Measurements from ENCODE around the gene MYOM1.

MYOM1 gene

DNA sequence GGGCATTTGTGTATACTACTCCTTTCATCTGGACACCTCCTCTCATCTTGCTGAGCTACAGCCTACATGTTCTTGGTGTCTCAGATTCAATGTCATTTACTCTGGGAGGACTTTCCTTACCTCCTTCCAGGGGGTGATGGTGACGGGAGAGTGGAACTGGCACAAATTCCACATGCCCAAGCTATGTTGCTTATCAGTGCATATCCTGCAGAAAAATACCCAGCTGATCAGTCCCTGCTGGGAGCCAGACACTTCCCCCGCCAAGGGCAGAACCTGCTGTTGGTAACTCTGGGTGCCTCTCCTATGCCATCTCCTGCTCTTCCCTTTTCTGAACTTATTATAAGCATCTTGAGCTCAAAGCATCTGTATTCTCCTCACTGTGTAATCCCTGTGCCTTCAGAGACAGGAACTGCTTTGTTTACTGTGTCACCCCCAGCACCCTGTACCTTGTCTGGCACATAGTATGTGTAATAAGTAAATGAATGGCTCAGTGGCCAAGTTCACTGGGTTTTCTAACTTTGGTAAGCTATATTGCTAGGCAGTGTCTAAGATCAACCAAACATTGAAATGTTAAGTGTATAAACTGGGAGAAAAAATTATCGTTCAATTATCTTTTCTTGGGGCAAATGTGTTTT is 119.2 kb downstream of the MYOM1 start:
- Histone ChIP-seq H3K9ac (ENCODE audit: low read depth, low read length) (no peak overlapping the region), H3K9me3 (ENCODE audit: control insufficient read depth, insufficient read depth, low read length) (no peaks in the 10 kb centered on the region), H3K4me3 (ENCODE audit: low read depth, low read length) (no peak overlapping the region), H3K4me1 (ENCODE audit: control insufficient read depth, insufficient read depth, low read length) (no peaks in the 10 kb centered on the region), H3K27me3 (ENCODE audit: control insufficient read depth, insufficient read depth, low read length) (no peaks in the 10 kb centered on the region), H3K36me3 (ENCODE audit: control insufficient read depth, insufficient read depth, low read length) (no peaks in the 10 kb centered on the region)

DNA sequence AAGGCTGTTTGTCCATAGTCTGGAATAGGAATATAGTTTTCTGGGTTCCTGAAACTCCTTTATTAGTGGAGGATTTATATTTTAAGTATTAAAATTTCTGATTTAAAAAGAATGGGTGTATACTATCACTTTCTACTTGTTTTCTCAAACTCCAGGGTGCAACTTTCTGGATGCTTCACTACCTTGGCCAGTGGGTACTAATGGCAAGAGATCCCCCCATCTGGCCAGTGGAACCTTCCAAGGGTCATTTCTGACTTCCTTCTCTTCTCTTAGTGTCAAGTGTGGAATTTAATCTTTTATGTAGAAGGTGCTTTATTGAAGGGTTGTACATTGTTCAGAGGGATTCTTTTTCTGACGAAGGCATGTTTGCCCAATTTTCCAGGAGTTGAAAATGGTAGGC is 120.4 kb downstream of the MYOM1 start:
- no peaks in the 10 kb centered on the region for H3K27me3 ChIP-seq (ENCODE audit: control insufficient read depth, insufficient read depth, low read length)
- H3K4me1 ChIP-seq (ENCODE audit: control insufficient read depth, insufficient read depth, low read length), result no peaks in the 10 kb centered on the region
- H3K9me3 ChIP-seq (ENCODE audit: control insufficient read depth, insufficient read depth, low read length), result no peaks in the 10 kb centered on the region
- H3K36me3 ChIP-seq (ENCODE audit: control insufficient read depth, insufficient read depth, low read length), result no peaks in the 10 kb centered on the region
- no peak overlapping the region for H3K9ac ChIP-seq (ENCODE audit: low read depth, low read length)
- no peak overlapping the region for H3K4me3 ChIP-seq (ENCODE audit: low read depth, low read length)

DNA sequence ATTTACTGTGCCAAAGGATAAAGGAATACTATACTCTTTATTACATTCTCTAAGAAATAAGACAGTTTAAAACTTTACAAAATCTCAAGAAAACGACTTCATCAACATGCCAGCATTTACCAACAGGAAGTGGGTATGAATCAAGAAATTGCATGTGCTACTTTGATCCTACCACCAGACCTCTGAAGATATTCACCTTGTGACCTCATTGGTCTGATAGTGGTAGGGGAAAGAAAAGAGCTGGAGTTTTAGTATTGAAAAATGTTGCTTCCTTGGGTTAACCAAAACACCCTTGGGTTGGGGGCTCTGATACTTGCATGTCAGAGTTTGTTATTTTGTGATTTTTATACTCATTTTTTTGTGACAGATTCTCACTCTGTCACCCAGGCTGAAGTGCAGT is 122.7 kb downstream of the MYOM1 start:
- H3K4me1 ChIP-seq (ENCODE audit: control insufficient read depth, insufficient read depth, low read length), result no peaks in the 10 kb centered on the region

DNA sequence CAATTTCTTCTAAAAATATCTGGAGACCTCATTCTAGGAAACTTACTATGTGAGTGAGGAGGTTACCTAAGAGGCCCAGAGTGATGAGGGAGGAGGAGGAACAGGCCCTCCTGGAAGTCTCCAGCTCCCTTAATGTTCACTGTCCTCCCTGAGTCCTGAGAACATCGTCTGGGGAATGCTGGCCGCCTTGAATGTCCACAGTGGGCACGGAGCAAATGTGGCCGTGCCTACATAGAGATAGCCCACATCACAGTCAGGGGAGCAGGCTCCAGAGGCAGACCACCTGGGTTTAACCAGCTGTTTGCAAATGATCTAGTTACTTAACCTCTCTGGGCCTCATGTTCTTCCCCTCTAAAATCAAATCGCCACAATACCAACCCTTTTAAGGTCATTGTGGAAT is 123.8 kb downstream of the MYOM1 start:
- no peak overlapping the region for H3K9ac ChIP-seq (ENCODE audit: low read depth, low read length)
- no peaks in the 10 kb centered on the region for H3K9me3 ChIP-seq (ENCODE audit: control insufficient read depth, insufficient read depth, low read length)
- H3K36me3 ChIP-seq (ENCODE audit: control insufficient read depth, insufficient read depth, low read length), result no peaks in the 10 kb centered on the region
- H3K4me3 ChIP-seq (ENCODE audit: low read depth, low read length), result no peak overlapping the region
- H3K4me1 ChIP-seq (ENCODE audit: control insufficient read depth, insufficient read depth, low read length), result no peaks in the 10 kb centered on the region
- H3K27me3 ChIP-seq (ENCODE audit: control insufficient read depth, insufficient read depth, low read length), result no peaks in the 10 kb centered on the region

More for the DNA sequence above, 122.7 kb downstream of the MYOM1 start:
- H3K36me3 ChIP-seq (ENCODE audit: control insufficient read depth, insufficient read depth, low read length), result no peaks in the 10 kb centered on the region
- H3K9ac ChIP-seq (ENCODE audit: low read depth, low read length), result no peak overlapping the region
- no peak overlapping the region for H3K4me3 ChIP-seq (ENCODE audit: low read depth, low read length)
- H3K27me3 ChIP-seq (ENCODE audit: control insufficient read depth, insufficient read depth, low read length), result no peaks in the 10 kb centered on the region
- no peaks in the 10 kb centered on the region for H3K9me3 ChIP-seq (ENCODE audit: control insufficient read depth, insufficient read depth, low read length)

DNA sequence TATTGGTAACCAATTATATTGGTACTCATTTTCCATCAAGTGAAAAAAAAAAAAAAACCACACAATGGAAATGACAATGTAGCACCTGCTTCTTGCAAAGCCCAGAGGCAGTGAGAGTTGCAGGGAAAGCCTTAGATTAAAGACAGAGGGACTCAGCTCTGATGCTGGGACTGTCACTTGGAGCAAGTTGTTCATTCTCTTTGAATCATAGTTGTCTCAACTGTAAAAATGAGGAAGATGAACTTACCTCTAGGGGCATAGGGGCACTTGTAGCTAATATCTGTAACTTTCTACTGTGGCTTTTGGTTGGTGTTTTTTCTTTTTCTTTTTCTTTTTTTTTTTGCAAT is 125.5 kb downstream of the MYOM1 start:
- no peak overlapping the region for H3K4me3 ChIP-seq (ENCODE audit: low read depth, low read length)
- H3K36me3 ChIP-seq (ENCODE audit: control insufficient read depth, insufficient read depth, low read length), result no peaks in the 10 kb centered on the region
- no peak overlapping the region for H3K9ac ChIP-seq (ENCODE audit: low read depth, low read length)
- H3K27me3 ChIP-seq (ENCODE audit: control insufficient read depth, insufficient read depth, low read length), result no peaks in the 10 kb centered on the region
- no peaks in the 10 kb centered on the region for H3K9me3 ChIP-seq (ENCODE audit: control insufficient read depth, insufficient read depth, low read length)
- no peaks in the 10 kb centered on the region for H3K4me1 ChIP-seq (ENCODE audit: control insufficient read depth, insufficient read depth, low read length)

DNA sequence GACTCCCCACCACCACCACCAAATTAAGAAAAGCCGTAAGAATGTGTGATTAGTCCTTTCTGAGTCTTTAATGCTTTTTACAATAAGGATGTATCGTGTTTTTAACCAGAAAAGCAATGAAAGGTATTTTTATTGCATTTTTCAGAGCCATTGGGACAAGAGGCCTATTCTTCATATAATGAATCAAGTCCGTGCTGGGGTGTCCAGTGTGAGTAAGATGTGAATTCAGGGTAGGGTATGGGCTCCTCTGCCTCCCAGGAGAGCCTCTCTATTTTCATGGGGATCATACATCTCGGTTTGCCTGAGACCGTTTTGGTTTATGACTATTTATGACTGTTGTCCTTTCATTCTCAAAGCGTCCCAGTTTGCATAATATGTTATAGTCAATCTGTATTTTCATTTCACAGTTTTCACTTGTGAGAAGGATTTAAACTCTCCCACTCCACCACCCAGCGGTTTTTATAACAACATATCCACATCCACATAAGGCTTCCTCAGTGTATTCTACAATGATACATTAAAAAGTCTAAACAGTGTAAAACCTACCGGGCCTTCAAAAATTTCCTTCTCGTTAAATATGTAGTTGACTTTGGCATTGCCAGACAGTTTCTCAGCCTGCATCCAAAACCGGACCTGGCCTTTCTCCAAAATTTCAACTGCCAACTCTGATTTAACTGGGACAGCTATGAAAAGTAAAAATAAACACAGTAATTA is 126.0 kb downstream of the MYOM1 start:
- no peaks in the 10 kb centered on the region for H3K36me3 ChIP-seq (ENCODE audit: control insufficient read depth, insufficient read depth, low read length)
- no peak overlapping the region for H3K9ac ChIP-seq (ENCODE audit: low read depth, low read length)
- H3K4me1 ChIP-seq (ENCODE audit: control insufficient read depth, insufficient read depth, low read length), result no peaks in the 10 kb centered on the region
- H3K27me3 ChIP-seq (ENCODE audit: control insufficient read depth, insufficient read depth, low read length), result no peaks in the 10 kb centered on the region
- H3K9me3 ChIP-seq (ENCODE audit: control insufficient read depth, insufficient read depth, low read length), result no peaks in the 10 kb centered on the region
- H3K4me3 ChIP-seq (ENCODE audit: low read depth, low read length), result no peak overlapping the region

DNA sequence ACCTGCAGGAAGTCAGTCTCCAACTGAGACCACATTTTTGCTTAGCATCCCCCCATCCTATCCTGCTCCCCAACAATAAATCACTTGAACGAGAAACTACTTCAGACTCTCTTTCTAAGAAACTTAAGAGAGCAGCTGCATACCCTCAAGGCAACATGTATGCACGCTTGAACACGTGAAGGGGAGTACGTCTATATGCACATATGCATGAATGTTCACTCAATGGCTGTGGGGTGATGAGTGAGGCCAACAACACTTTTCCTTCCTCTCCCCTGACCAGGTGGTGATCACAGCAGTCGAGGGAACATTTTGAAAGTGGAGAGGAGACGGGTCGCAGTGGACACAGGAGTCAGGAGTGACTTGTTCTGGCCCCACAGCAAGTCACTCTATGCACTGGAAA is 127.0 kb downstream of the MYOM1 start:
- Histone ChIP-seq H3K27me3 (ENCODE audit: control insufficient read depth, insufficient read depth, low read length) (no peaks in the 10 kb centered on the region), H3K9ac (ENCODE audit: low read depth, low read length) (no peak overlapping the region), H3K4me3 (ENCODE audit: low read depth, low read length) (no peak overlapping the region)

DNA sequence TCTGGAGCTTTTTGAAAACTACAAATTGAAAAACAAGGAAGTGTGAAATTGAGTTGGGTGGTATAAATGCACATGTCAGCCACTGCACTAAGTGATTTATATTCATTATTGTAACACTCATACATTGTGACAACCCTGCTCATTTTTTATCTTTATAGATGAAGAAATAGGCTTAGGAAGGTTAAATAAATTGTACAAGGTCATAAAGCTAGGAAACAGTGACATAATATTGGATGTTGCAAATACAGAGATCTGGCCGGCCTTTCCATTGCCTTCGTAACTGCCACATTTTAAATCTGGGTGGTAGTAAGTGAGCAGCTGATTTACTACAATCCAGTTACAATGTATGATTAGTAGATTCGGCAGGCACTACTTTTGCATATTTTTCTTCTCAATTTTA is 130.2 kb downstream of the MYOM1 start:
- Histone ChIP-seq H3K27me3 (ENCODE audit: control insufficient read depth, insufficient read depth, low read length) (no peaks in the 10 kb centered on the region), H3K9me3 (ENCODE audit: control insufficient read depth, insufficient read depth, low read length) (no peaks in the 10 kb centered on the region), H3K4me3 (ENCODE audit: low read depth, low read length) (no peak overlapping the region), H3K4me1 (ENCODE audit: control insufficient read depth, insufficient read depth, low read length) (peaks cover 3% of the 10 kb centered on the region), H3K9ac (ENCODE audit: low read depth, low read length) (no peak overlapping the region), H3K36me3 (ENCODE audit: control insufficient read depth, insufficient read depth, low read length) (no peaks in the 10 kb centered on the region)

More for the DNA sequence above, 127.0 kb downstream of the MYOM1 start:
- H3K36me3 ChIP-seq (ENCODE audit: control insufficient read depth, insufficient read depth, low read length), result no peaks in the 10 kb centered on the region
- H3K4me1 ChIP-seq (ENCODE audit: control insufficient read depth, insufficient read depth, low read length), result peaks cover 3% of the 10 kb centered on the region
- no peaks in the 10 kb centered on the region for H3K9me3 ChIP-seq (ENCODE audit: control insufficient read depth, insufficient read depth, low read length)

DNA sequence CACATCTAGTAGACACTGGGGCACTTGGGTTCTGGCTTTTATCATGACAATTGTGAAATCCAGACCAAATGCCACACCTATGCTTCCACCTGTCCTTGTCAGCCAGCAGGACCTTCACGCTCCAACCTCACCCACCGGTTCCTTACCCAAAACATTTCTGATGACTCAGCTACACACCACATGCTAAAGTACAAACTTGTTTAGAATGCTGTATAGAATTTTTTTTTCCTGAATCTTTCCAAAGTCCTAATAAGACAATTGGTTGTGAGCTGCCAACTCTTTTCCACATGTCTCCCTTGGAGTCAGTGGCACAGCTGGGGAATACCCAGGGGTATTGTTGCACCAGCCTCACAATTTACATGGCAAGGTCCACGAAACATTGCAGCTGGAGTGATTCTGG is 131.3 kb downstream of the MYOM1 start:
- Histone ChIP-seq H3K9ac (ENCODE audit: low read depth, low read length) (no peak overlapping the region), H3K4me3 (ENCODE audit: low read depth, low read length) (no peak overlapping the region), H3K4me1 (ENCODE audit: control insufficient read depth, insufficient read depth, low read length) (peaks cover 7% of the 10 kb centered on the region), H3K27me3 (ENCODE audit: control insufficient read depth, insufficient read depth, low read length) (no peaks in the 10 kb centered on the region), H3K36me3 (ENCODE audit: control insufficient read depth, insufficient read depth, low read length) (no peaks in the 10 kb centered on the region), H3K9me3 (ENCODE audit: control insufficient read depth, insufficient read depth, low read length) (no peaks in the 10 kb centered on the region)

DNA sequence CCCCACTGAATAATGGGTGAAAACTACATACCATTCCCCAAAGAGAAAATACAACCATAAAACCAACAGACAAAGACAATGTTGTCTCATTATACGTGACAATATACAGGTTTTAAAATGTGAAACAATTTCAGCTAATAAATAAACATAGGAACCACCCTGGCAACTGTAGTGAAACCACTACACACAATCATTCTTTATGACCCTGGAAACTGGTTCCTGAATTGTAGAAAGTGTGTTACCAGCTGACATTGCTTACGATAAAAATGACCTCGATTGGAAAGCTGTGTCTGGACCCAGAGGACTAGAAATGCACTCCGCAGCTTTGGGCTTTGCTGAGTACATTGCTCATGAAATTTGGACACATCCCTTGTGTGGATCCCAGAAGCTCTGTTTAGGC is 132.9 kb downstream of the MYOM1 start:
- no peak overlapping the region for H3K9ac ChIP-seq (ENCODE audit: low read depth, low read length)
- peaks cover 7% of the 10 kb centered on the region for H3K4me1 ChIP-seq (ENCODE audit: control insufficient read depth, insufficient read depth, low read length)
- H3K9me3 ChIP-seq (ENCODE audit: control insufficient read depth, insufficient read depth, low read length), result no peaks in the 10 kb centered on the region
- no peaks in the 10 kb centered on the region for H3K27me3 ChIP-seq (ENCODE audit: control insufficient read depth, insufficient read depth, low read length)
- H3K4me3 ChIP-seq (ENCODE audit: low read depth, low read length), result no peak overlapping the region
- no peaks in the 10 kb centered on the region for H3K36me3 ChIP-seq (ENCODE audit: control insufficient read depth, insufficient read depth, low read length)

DNA sequence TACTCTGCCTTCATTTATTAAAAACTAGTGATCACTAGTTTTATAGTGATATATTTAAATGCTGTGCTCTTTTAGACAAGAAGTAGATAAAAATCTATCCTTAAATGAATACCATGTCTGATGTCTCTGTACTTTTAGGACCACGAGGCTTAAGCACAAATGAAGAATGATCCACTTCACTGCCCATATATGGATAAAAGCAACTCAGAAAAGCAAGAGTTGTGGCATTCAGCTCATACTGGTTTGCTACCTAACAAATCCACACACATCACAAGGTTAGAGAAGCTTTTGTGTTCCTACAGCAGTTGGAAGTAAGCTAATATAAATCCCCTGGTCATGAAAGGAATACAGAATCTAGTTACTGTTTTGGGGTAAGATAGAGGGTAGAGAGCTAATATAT is 134.2 kb downstream of the MYOM1 start:
- Histone ChIP-seq H3K9me3 (ENCODE audit: control insufficient read depth, insufficient read depth, low read length) (no peaks in the 10 kb centered on the region), H3K9ac (ENCODE audit: low read depth, low read length) (no peak overlapping the region), H3K4me3 (ENCODE audit: low read depth, low read length) (no peak overlapping the region), H3K27me3 (ENCODE audit: control insufficient read depth, insufficient read depth, low read length) (no peaks in the 10 kb centered on the region), H3K4me1 (ENCODE audit: control insufficient read depth, insufficient read depth, low read length) (peaks cover 7% of the 10 kb centered on the region), H3K36me3 (ENCODE audit: control insufficient read depth, insufficient read depth, low read length) (no peaks in the 10 kb centered on the region)

DNA sequence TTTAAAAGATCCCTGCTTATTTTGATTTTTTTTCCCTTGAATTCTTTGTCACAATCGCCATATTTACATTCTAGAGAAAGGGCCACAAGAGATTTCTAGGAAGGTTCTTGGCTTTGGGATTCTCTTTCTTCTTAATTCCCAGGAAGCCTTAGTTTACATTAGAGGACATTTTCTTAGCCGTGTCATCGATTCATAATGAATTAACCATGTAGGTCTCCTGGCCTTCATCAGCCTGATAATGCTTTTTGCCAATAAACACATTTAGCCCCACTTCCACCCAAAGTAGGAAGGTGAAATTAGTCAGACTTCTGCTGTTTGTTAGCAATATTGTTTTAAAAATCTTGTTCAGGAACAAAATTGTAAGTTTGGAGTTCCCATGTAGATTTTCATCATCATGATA is 135.6 kb downstream of the MYOM1 start:
- Histone ChIP-seq H3K4me1 (ENCODE audit: control insufficient read depth, insufficient read depth, low read length) (peaks cover 7% of the 10 kb centered on the region), H3K4me3 (ENCODE audit: low read depth, low read length) (no peak overlapping the region), H3K9ac (ENCODE audit: low read depth, low read length) (no peak overlapping the region), H3K27me3 (ENCODE audit: control insufficient read depth, insufficient read depth, low read length) (no peaks in the 10 kb centered on the region), H3K9me3 (ENCODE audit: control insufficient read depth, insufficient read depth, low read length) (no peaks in the 10 kb centered on the region), H3K36me3 (ENCODE audit: control insufficient read depth, insufficient read depth, low read length) (no peaks in the 10 kb centered on the region)
